SK-N-SH treated with all-trans-retinoic acid at 6 μM for 48 hours (cell line): ENCODE data around the gene DDB1.

Source experiments
- ATAC-seq: fragments of 200-7000 bp; cut with Tn5 transposase; 3 replicates; pipeline ENCODE4 v1.9.1; 2020; ENCODE audit warnings: mild to moderate bottlenecking, moderate library complexity
- ARNTL ChIP-seq: fragments of 450-650 bp; formaldehyde crosslinking; IDR thresholded peaks from 2 replicates; pipeline ENCODE4 v1.5.0; 2020; ENCODE audit warnings: low read depth, mild to moderate bottlenecking, moderate library complexity, borderline replicate concordance
- CSDC2 ChIP-seq: fragments of 250-450 bp; sonication (Bioruptor Pico); IDR thresholded peaks from 2 replicates; pipeline ENCODE4 v1.5.0; 2020; ENCODE audit warnings: mild to moderate bottlenecking, moderate library complexity
- ESRRG ChIP-seq: fragments of 250-450 bp; sonication (Bioruptor Pico); IDR thresholded peaks from 2 replicates; pipeline ENCODE4 v1.6.1; 2021; ENCODE audit warnings: mild to moderate bottlenecking
- GLIS3 ChIP-seq: fragments of 250-450 bp; sonication (Bioruptor Pico); IDR thresholded peaks from 2 replicates; pipeline ENCODE4 v1.5.0; 2020; ENCODE audit warnings: mild to moderate bottlenecking, moderate library complexity
- ISL1 ChIP-seq: fragments of 250-450 bp; sonication (Bioruptor Pico); IDR thresholded peaks from 2 replicates; pipeline ENCODE4 v2.1.2; 2022; ENCODE audit warnings: mild to moderate bottlenecking, moderate library complexity
- OSR1 ChIP-seq: fragments of 250-450 bp; sonication (Bioruptor Pico); IDR thresholded peaks from 2 replicates; pipeline ENCODE4 v1.8.0; 2022; ENCODE audit warnings: moderate library complexity, mild to moderate bottlenecking, inconsistent platforms
- PPARA ChIP-seq: fragments of 250-450 bp; sonication (Bioruptor Pico); IDR thresholded peaks from 2 replicates; pipeline ENCODE4 v1.5.0; 2020; ENCODE audit warnings: mild to moderate bottlenecking, borderline replicate concordance
- RARB ChIP-seq: fragments of 250-450 bp; sonication (Bioruptor Pico); IDR thresholded peaks from 2 replicates; pipeline ENCODE4 v1.8.0; 2021; ENCODE audit warnings: mild to moderate bottlenecking, moderate library complexity
- SNAI2 ChIP-seq: fragments of 250-450 bp; sonication (Bioruptor Pico); IDR thresholded peaks from 2 replicates; pipeline ENCODE4 v1.5.0; 2020; ENCODE audit warnings: mild to moderate bottlenecking, moderate library complexity
- TCF4 ChIP-seq: fragments of 250-450 bp; sonication (Bioruptor Pico); IDR thresholded peaks from 2 replicates; pipeline ENCODE4 v1.8.0; 2021; ENCODE audit warnings: mild to moderate bottlenecking, moderate library complexity, borderline replicate concordance
- TOX ChIP-seq: fragments of 250-450 bp; sonication (Bioruptor Pico); IDR thresholded peaks from 2 replicates; pipeline ENCODE4 v1.8.0; 2021; ENCODE audit warnings: mild to moderate bottlenecking, moderate library complexity, borderline replicate concordance
- ZC3H10 ChIP-seq: fragments of 250-450 bp; sonication (Bioruptor Pico); IDR thresholded peaks from 2 replicates; pipeline ENCODE4 v1.5.1; 2021; ENCODE audit warnings: mild to moderate bottlenecking, moderate library complexity
- ZFP3 ChIP-seq: fragments of 250-450 bp; sonication (Bioruptor Pico); IDR thresholded peaks from 2 replicates; pipeline ENCODE4 v1.5.0; 2020; ENCODE audit warnings: mild to moderate bottlenecking, moderate library complexity
- ZFP30 ChIP-seq: fragments of 450-650 bp; formaldehyde crosslinking; IDR thresholded peaks from 2 replicates; pipeline ENCODE4 v1.5.0; 2022; ENCODE audit warnings: mild to moderate bottlenecking, moderate library complexity
- ZNF565 ChIP-seq: fragments of 450-650 bp; formaldehyde crosslinking; conservative IDR thresholded peaks from 2 replicates; pipeline ENCODE4 v1.5.0; 2020; ENCODE audit warnings: low read depth, mild to moderate bottlenecking, moderate library complexity
- ZNF70 ChIP-seq: fragments of 450-650 bp; formaldehyde crosslinking; IDR thresholded peaks from 2 replicates; pipeline ENCODE4 v1.5.0; 2020; ENCODE audit warnings: mild to moderate bottlenecking, moderate library complexity
- TF ChIP-seq, protein P1 (sequence below): fragments of 250-450 bp; sonication (Bioruptor Pico); IDR thresholded peaks from 2 replicates; pipeline ENCODE4 v1.8.0; 2020; ENCODE audit warnings: mild to moderate bottlenecking, moderate library complexity, borderline replicate concordance
- TF ChIP-seq, protein P2 (sequence below): fragments of 250-450 bp; sonication (Bioruptor Pico); IDR thresholded peaks from 2 replicates; pipeline ENCODE4 v1.5.0; 2020; ENCODE audit warnings: mild to moderate bottlenecking, moderate library complexity
- TF ChIP-seq, protein P3 (sequence below): fragments of 250-450 bp; sonication (Bioruptor Pico); IDR thresholded peaks from 2 replicates; pipeline ENCODE4 v1.5.1; 2020; ENCODE audit warnings: low read depth, mild to moderate bottlenecking, moderate library complexity
- TF ChIP-seq, protein P4 (sequence below): fragments of 250-450 bp; sonication (Bioruptor Pico); IDR thresholded peaks from 2 replicates; pipeline ENCODE4 v1.8.0; 2021; ENCODE audit warnings: low read depth, mild to moderate bottlenecking, moderate library complexity, borderline replicate concordance

The DDB1 gene

DNA sequence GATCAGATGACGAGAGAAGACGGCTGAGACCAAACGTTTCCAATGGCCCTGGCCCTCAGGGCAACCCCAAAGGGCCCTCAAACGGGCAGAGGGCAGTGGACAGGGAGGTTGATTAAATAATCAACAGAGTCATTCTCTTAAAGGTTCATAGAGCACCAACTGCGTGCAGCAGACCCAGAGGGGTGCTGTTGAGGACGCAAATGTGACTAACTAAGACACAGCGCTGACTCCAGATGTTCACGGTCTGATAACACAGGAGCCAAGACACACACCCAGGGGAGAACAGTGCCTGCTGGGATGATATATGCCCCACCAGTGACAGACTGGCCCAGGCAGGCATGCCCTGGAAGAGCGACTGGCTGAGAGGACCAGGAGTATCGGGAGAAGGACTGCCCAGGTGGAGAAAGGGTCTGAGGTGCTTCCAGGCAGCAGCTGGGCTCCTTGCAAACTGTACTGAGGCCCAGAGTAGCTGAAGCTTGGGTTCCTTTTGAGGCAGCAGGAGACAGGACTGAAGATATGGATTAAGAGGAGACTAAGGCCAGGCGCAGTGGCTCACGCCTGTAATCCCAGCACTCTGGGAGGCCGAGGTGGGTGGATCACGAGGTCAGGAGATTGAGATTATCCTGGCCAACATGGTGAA, 45.4 kb downstream of the DDB1 start:
- no peak for ATAC-seq
- TF ChIP-seq ESRRG (CRISPR knock-in tag) (no peak), CSDC2 (CRISPR knock-in tag) (no peak), RARB (CRISPR knock-in tag) (no peak), GLIS3 (CRISPR knock-in tag) (no peak)
- TF ChIP-seq, protein P1, sequence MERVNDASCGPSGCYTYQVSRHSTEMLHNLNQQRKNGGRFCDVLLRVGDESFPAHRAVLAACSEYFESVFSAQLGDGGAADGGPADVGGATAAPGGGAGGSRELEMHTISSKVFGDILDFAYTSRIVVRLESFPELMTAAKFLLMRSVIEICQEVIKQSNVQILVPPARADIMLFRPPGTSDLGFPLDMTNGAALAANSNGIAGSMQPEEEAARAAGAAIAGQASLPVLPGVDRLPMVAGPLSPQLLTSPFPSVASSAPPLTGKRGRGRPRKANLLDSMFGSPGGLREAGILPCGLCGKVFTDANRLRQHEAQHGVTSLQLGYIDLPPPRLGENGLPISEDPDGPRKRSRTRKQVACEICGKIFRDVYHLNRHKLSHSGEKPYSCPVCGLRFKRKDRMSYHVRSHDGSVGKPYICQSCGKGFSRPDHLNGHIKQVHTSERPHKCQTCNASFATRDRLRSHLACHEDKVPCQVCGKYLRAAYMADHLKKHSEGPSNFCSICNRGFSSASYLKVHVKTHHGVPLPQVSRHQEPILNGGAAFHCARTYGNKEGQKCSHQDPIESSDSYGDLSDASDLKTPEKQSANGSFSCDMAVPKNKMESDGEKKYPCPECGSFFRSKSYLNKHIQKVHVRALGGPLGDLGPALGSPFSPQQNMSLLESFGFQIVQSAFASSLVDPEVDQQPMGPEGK (CRISPR knock-in tag), result no peak

DNA sequence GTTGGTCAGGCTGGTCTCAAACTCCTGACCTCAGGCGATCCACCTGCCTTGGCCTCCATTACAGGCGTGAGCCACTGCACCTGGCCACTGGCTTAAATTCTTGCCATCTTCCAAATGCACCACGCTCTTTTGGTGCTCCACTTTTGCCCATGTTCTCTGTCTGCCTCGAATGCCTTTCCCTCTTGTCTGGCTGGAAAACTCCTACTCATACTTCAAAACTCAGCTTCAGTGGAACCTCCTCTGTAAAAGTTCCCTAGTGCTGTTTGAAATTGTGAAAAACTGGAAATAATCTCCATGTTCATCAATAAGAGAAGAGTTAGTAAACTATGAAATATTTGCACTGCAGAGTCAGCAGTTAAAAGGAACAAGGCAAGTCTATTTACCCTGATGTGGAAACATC, 49.3 kb downstream of the DDB1 start:
- TF ChIP-seq ZFP3 (CRISPR knock-in tag) (peak; percentile 95), RARB (CRISPR knock-in tag) (no peak)
- no peak for ATAC-seq

DNA sequence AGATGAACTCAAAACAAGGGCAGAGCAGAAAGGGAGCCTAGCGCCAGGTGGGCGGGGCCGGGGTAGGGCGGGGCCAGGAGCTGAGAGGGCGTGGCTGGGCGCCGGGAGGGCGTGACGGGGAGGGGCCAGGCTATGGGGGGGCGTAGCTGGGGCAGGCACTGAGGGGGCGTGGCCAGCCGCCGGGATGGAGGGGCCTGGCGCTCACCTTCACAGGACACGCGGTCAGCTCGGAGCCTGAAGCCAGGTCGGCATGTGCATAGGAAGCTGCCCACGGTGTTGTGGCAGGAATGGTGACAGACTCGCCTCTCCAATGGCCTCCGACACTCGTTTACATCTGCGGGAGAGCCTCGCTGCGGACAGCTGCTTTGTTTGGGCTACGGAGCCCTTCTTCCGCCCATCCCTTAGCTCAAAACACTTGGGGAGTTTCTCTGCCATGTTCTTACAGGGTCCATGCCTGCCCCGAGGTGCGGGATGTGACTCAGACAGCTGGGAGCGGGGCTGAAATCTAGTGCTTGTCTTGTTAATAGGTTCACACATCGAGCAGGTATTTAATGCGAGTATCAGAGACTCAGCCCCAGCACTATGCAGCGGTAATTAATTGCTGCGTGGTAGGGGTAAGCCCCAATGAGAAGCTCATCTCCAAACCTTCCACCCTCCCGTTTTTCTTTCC, 51.2 kb downstream of the DDB1 start:
- peak; percentile 76 for ATAC-seq

DNA sequence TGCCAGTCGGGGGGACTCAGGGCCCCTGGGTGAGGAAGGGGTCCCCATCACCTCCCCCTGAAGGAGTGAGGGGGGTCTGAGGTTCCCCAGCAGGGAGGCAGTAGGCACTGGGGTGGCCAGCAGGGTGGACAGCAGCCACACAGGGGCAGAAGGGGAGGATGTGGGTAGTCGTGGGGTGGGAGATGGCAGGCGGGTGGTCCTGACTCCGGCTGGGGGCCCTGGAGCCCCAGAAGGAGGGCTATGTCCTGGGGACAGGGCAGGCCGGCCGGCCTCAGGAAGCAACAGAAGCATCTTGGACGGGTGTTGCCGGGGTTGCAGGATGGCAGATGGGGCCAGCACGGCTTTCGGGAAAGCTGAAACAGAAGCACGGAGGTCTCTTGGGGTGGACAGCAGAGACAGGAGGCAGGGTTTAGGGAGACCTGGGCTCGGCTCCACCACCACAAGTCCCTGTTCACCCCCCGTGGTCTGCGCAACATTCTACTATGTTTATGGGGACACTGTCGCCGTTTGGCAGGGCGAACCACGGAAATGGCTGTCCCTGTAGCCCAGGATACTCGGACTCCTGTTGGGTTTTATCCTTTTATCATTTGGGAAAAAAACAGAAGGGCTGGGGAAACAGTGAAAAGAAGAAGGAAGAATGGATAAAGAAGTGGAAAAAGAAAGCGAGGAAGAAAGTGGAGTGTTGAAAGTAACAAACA, 51.9 kb downstream of the DDB1 start:
- no peak for ATAC-seq
- TF ChIP-seq GLIS3 (CRISPR knock-in tag) (no peak), ZFP30 (no peak), ESRRG (CRISPR knock-in tag) (no peak), ZNF70 (CRISPR knock-in tag) (no peak), ISL1 (CRISPR knock-in tag) (no peak), RARB (CRISPR knock-in tag) (no peak), TOX (no peak), OSR1 (CRISPR knock-in tag) (no peak)
- TF ChIP-seq, protein P2, sequence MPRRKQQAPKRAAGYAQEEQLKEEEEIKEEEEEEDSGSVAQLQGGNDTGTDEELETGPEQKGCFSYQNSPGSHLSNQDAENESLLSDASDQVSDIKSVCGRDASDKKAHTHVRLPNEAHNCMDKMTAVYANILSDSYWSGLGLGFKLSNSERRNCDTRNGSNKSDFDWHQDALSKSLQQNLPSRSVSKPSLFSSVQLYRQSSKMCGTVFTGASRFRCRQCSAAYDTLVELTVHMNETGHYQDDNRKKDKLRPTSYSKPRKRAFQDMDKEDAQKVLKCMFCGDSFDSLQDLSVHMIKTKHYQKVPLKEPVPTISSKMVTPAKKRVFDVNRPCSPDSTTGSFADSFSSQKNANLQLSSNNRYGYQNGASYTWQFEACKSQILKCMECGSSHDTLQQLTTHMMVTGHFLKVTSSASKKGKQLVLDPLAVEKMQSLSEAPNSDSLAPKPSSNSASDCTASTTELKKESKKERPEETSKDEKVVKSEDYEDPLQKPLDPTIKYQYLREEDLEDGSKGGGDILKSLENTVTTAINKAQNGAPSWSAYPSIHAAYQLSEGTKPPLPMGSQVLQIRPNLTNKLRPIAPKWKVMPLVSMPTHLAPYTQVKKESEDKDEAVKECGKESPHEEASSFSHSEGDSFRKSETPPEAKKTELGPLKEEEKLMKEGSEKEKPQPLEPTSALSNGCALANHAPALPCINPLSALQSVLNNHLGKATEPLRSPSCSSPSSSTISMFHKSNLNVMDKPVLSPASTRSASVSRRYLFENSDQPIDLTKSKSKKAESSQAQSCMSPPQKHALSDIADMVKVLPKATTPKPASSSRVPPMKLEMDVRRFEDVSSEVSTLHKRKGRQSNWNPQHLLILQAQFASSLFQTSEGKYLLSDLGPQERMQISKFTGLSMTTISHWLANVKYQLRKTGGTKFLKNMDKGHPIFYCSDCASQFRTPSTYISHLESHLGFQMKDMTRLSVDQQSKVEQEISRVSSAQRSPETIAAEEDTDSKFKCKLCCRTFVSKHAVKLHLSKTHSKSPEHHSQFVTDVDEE (CRISPR knock-in tag), result no peak

More for the DNA sequence above, 51.2 kb downstream of the DDB1 start:
- TF ChIP-seq, protein P3, sequence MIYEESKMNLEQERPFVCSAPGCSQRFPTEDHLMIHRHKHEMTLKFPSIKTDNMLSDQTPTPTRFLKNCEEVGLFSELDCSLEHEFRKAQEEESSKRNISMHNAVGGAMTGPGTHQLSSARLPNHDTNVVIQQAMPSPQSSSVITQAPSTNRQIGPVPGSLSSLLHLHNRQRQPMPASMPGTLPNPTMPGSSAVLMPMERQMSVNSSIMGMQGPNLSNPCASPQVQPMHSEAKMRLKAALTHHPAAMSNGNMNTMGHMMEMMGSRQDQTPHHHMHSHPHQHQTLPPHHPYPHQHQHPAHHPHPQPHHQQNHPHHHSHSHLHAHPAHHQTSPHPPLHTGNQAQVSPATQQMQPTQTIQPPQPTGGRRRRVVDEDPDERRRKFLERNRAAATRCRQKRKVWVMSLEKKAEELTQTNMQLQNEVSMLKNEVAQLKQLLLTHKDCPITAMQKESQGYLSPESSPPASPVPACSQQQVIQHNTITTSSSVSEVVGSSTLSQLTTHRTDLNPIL (CRISPR knock-in tag), result no peak
- no peak for TF ChIP-seq TCF4 (CRISPR knock-in tag)
- TF ChIP-seq PPARA (CRISPR knock-in tag), result no peak
- no peak for TF ChIP-seq GLIS3 (CRISPR knock-in tag)
- no peak for TF ChIP-seq TOX
- no peak for TF ChIP-seq CSDC2 (CRISPR knock-in tag)
- TF ChIP-seq RARB (CRISPR knock-in tag), result no peak
- TF ChIP-seq ZNF565, result no peak
- TF ChIP-seq ZFP3 (CRISPR knock-in tag), result no peak
- no peak for TF ChIP-seq ISL1 (CRISPR knock-in tag)
- TF ChIP-seq, protein P4, sequence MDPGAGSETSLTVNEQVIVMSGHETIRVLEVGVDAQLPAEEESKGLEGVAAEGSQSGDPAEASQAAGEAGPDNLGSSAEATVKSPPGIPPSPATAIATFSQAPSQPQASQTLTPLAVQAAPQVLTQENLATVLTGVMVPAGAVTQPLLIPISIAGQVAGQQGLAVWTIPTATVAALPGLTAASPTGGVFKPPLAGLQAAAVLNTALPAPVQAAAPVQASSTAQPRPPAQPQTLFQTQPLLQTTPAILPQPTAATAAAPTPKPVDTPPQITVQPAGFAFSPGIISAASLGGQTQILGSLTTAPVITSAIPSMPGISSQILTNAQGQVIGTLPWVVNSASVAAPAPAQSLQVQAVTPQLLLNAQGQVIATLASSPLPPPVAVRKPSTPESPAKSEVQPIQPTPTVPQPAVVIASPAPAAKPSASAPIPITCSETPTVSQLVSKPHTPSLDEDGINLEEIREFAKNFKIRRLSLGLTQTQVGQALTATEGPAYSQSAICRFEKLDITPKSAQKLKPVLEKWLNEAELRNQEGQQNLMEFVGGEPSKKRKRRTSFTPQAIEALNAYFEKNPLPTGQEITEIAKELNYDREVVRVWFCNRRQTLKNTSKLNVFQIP (CRISPR knock-in tag), result no peak
- TF ChIP-seq, protein P1 (CRISPR knock-in tag), result no peak
- no peak for TF ChIP-seq ZC3H10
- no peak for TF ChIP-seq SNAI2
- no peak for TF ChIP-seq ARNTL (CRISPR knock-in tag)
